GM23338 (cell line): ENCODE measurements around the gene STARD3. TPM values are rescaled to one million over a fixed set of nuclear protein-coding genes. Genes with fewer than 3 reads are reported as not detected.

Source experiments
- ATAC-seq: fragments of 200-7000 bp; cut with Tn5 transposase; 3 replicates; pipeline ENCODE4 v1.9.1; 2020
- DNase-seq: peaks from one replicate; pipeline ENCODE4 v3.0.0-alpha.2; 2015; ENCODE audit warnings: low spot score
- H2AFZ ChIP-seq: fragments of 200-600 bp; sonication (generic); 2 replicates; pipeline ENCODE4 v1.8.0; 2016; ENCODE audit warnings: antibody characterized with exemption, mild to moderate bottlenecking, moderate library complexity
- H3F3A ChIP-seq: fragments of 200-600 bp; sonication (generic); replicated peaks from 2 replicates; pipeline ENCODE4 v1.8.0; 2017; ENCODE audit warnings: antibody characterized with exemption, mixed run types, low read depth
- H3K27ac ChIP-seq: fragments of 200-600 bp; sonication (generic); 2 replicates; pipeline ENCODE4 v1.6.1; 2016; ENCODE audit warnings: low read depth
- H3K27me3 ChIP-seq: fragments of 200-600 bp; sonication (generic); 2 replicates; pipeline ENCODE4 v1.8.0; 2016; ENCODE audit warnings: mild to moderate bottlenecking, mixed run types, moderate library complexity; ENCODE audit not compliant: insufficient read depth
- H3K36me3 ChIP-seq: fragments of 200-600 bp; sonication (generic); 2 replicates; pipeline ENCODE4 v1.8.0; 2016; ENCODE audit warnings: mild to moderate bottlenecking; ENCODE audit not compliant: insufficient read depth
- H3K4me1 ChIP-seq: fragments of 200-600 bp; sonication (generic); 2 replicates; pipeline ENCODE4 v1.8.0; 2016; ENCODE audit warnings: mild to moderate bottlenecking, moderate library complexity; ENCODE audit not compliant: insufficient read depth
- H3K4me2 ChIP-seq: fragments of 200-600 bp; sonication (generic); 2 replicates; pipeline ENCODE4 v1.7.1; 2017; ENCODE audit warnings: mixed run types
- H3K4me3 ChIP-seq: fragments of 200-600 bp; sonication (generic); 2 replicates; pipeline ENCODE4 v1.6.1; 2016; ENCODE audit warnings: mixed run types
- H3K79me2 ChIP-seq: fragments of 200-600 bp; sonication (generic); replicated peaks from 2 replicates; pipeline ENCODE4 v1.8.0; 2017; ENCODE audit warnings: mild to moderate bottlenecking; ENCODE audit not compliant: insufficient read depth
- H3K9me2 ChIP-seq: fragments of 200-600 bp; sonication (generic); 2 replicates; pipeline ENCODE4 v1.8.0; 2017; ENCODE audit not compliant: insufficient read depth
- H4K20me1 ChIP-seq: fragments of 200-600 bp; sonication (generic); replicated peaks from 2 replicates; pipeline ENCODE4 v1.8.0; 2017; ENCODE audit warnings: mild to moderate bottlenecking; ENCODE audit not compliant: insufficient read depth
- H3K27ac Mint-ChIP-seq: 2 replicates; pipeline ENCODE4 v1.8.0; 2020; ENCODE audit warnings: inconsistent platforms, mild to moderate bottlenecking, moderate library complexity, mixed read lengths
- H3K27me3 Mint-ChIP-seq: 3 replicates; pipeline ENCODE4 v1.8.0; 2022; ENCODE audit warnings: low read depth, mild to moderate bottlenecking, moderate library complexity, mixed read lengths, inconsistent platforms; ENCODE audit not compliant: insufficient read depth, poor library complexity
- H3K36me3 Mint-ChIP-seq: 3 replicates; pipeline ENCODE4 v1.8.0; 2021; ENCODE audit warnings: low read depth, mild to moderate bottlenecking, inconsistent platforms, moderate library complexity, mixed read lengths
- H3K4me1 Mint-ChIP-seq: 3 replicates; pipeline ENCODE4 v1.8.0; 2020; ENCODE audit warnings: mild to moderate bottlenecking, inconsistent platforms, mixed read lengths
- H3K4me3 Mint-ChIP-seq: 3 replicates; pipeline ENCODE4 v1.8.0; 2021; ENCODE audit warnings: moderate library complexity, mild to moderate bottlenecking, inconsistent platforms, mixed read lengths
- H3K9me3 Mint-ChIP-seq: 3 replicates; pipeline ENCODE4 v1.8.0; 2020; ENCODE audit warnings: moderate library complexity, mild to moderate bottlenecking, inconsistent platforms, mixed read lengths
- CREB1 ChIP-seq: fragments of 250-450 bp; sonication (Bioruptor Pico); IDR thresholded peaks from 2 replicates; pipeline ENCODE4 v1.5.0; 2020; ENCODE audit warnings: low read depth, mild to moderate bottlenecking, moderate library complexity
- CTCF ChIP-seq, 2 experiments: fragments of 200-600 bp in 1 of 2; sonication (generic) in 1 of 2; conservative IDR thresholded peaks; 2 replicates each; pipeline versions ENCODE4 v1.5.1 to v1.6.1; 2016 to 2017; ENCODE audit warnings: antibody characterized with exemption in 2 of 2, low read depth in 2 of 2, mild to moderate bottlenecking in 2 of 2, moderate library complexity in 1 of 2
- EZH2 ChIP-seq: fragments of 200-600 bp; sonication (generic); IDR thresholded peaks from one replicate; pipeline ENCODE4 v1.8.0; 2017; ENCODE audit warnings: antibody characterized with exemption, mild to moderate bottlenecking, low read depth; ENCODE audit not compliant: unreplicated experiment
- EZH2phosphoT487 ChIP-seq: fragments of 200-600 bp; sonication (generic); IDR thresholded peaks from one replicate; pipeline ENCODE4 v1.8.1; 2018; ENCODE audit warnings: antibody characterized with exemption; ENCODE audit not compliant: unreplicated experiment
- JUNB ChIP-seq: IDR thresholded peaks from one replicate; pipeline ENCODE4 v1.6.1; 2016; ENCODE audit warnings: antibody characterized with exemption; ENCODE audit not compliant: unreplicated experiment
- NANOG ChIP-seq: IDR thresholded peaks from 2 replicates; pipeline ENCODE4 v1.6.1; 2016; ENCODE audit warnings: antibody characterized with exemption, borderline replicate concordance
- POLR2AphosphoS5 ChIP-seq: IDR thresholded peaks from 2 replicates; pipeline ENCODE4 v1.6.1; 2016; ENCODE audit warnings: antibody characterized with exemption, low read depth
- REST ChIP-seq: IDR thresholded peaks from one replicate; pipeline ENCODE4 v1.6.1; 2018; ENCODE audit warnings: antibody characterized with exemption; ENCODE audit not compliant: unreplicated experiment
- STAT1 ChIP-seq: IDR thresholded peaks from one replicate; pipeline ENCODE4 v1.6.1; 2016; ENCODE audit warnings: antibody characterized with exemption; ENCODE audit not compliant: unreplicated experiment
- ZNF114 ChIP-seq: fragments of 250-450 bp; sonication (Bioruptor Pico); IDR thresholded peaks from 2 replicates; pipeline ENCODE4 v1.5.0; 2020; ENCODE audit warnings: mild to moderate bottlenecking, moderate library complexity
- ZNF331 ChIP-seq: fragments of 250-450 bp; sonication (Bioruptor Pico); IDR thresholded peaks from 2 replicates; pipeline ENCODE4 v1.5.0; 2020; ENCODE audit warnings: low read depth, mild to moderate bottlenecking, moderate library complexity
- polyA plus RNA-seq: library from polyadenylated mRNA; unstranded; fragments of >200 nt; fragmentation: Nextera tagmentation; extraction: Ambion mirVana; gene quantifications from 2 replicates; pipeline ENCODE4 v1.2.1, GENCODE V29; 2016
- total RNA-seq: library from RNA; depleted of rRNA; stranded (reverse); fragments of >200 nt; shearing (Covaris generic); gene quantifications from 2 replicates; pipeline ENCODE4 v1.2.3, GENCODE V29; 2014
- TF ChIP-seq, protein P1 (sequence below): IDR thresholded peaks from 2 replicates; pipeline ENCODE4 v1.6.1; 2016; ENCODE audit warnings: antibody characterized with exemption
- TF ChIP-seq, protein P2 (sequence below): fragments of 250-450 bp; sonication (Bioruptor Pico); IDR thresholded peaks from 2 replicates; pipeline ENCODE4 v1.5.0; 2020; ENCODE audit warnings: mild to moderate bottlenecking, moderate library complexity

Gene STARD3
- total and polyA plus RNA-seq, 2 experiments from 2014 or later: 26.4 to 53.3 TPM

DNA sequence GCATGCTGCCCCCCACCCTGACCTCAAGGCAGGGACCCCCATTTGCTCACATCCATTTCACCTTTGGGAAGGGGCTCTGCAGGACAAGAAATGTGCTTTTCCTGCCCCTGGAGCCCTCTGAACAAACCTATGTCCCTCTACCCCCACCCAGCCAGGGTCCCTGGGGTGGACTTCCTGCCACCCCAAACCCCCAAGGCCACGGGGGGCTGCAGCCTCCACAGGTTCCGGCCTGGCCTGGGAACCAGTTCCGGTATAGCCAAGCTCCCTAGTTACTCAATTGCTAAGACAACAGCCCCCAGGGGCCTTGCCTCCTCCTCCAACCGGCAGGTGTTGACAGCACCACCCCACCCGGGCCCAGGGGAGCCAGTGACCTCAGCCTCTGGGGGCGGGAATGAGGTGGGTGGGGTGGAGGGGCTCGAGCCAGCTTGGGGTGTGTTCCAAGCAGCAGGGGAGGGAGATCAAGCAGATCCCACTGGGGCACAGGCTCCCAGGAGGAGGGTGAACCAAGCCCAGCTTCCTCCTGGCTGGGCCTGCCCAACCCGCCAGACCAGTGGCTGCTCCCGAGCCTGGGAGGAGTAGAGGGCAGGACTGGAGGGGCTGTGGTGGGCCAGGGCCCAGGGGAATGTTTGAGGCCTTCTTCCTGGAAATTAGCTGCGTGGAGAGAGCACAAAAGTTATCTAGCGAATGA lies 37.9 kb downstream of the STARD3 start:
- Histone ChIP-seq H3K4me1 (0 out of 2 replicates have a peak, but pooled peaks cover 5% of the 10 kb centered on the region), H3K79me2 (no peaks in the 10 kb centered on the region), H3K27me3 (no peaks in the 10 kb centered on the region), H3F3A (no peaks in the 10 kb centered on the region), H3K9me2 (no peaks in the 10 kb centered on the region), H3K36me3 (no peaks in the 10 kb centered on the region), H3K4me2 (no peak overlapping the region), H4K20me1 (no peaks in the 10 kb centered on the region), H3K27ac (peak overlapping the region; percentile 50; the same call in 1 of the 2 replicates), H2AFZ (no peak overlapping the region), H3K4me3 (no peak overlapping the region)
- Mint-ChIP-seq H3K9me3 (no peaks in the 10 kb centered on the region), H3K4me3 (no peak overlapping the region), H3K36me3 (peaks cover 5% of the 10 kb centered on the region; the same call in 1 of the 3 replicates), H3K27me3 (peaks cover 35% of the 10 kb centered on the region), H3K4me1 (peaks cover 30% of the 10 kb centered on the region), H3K27ac (no peak overlapping the region)
- TF ChIP-seq JUNB: no peak
- TF ChIP-seq STAT1: no peak
- TF ChIP-seq, protein P1, sequence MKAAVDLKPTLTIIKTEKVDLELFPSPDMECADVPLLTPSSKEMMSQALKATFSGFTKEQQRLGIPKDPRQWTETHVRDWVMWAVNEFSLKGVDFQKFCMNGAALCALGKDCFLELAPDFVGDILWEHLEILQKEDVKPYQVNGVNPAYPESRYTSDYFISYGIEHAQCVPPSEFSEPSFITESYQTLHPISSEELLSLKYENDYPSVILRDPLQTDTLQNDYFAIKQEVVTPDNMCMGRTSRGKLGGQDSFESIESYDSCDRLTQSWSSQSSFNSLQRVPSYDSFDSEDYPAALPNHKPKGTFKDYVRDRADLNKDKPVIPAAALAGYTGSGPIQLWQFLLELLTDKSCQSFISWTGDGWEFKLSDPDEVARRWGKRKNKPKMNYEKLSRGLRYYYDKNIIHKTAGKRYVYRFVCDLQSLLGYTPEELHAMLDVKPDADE: no peak
- no peak for TF ChIP-seq ZNF114 (CRISPR knock-in tag)
- TF ChIP-seq CTCF (conservative IDR thresholded peaks at IDR 0.05; ENCODE audit: low read depth in 2 of 2): no peak
- TF ChIP-seq EZH2phosphoT487: no peak
- no peak for TF ChIP-seq POLR2AphosphoS5
- TF ChIP-seq, protein P2, sequence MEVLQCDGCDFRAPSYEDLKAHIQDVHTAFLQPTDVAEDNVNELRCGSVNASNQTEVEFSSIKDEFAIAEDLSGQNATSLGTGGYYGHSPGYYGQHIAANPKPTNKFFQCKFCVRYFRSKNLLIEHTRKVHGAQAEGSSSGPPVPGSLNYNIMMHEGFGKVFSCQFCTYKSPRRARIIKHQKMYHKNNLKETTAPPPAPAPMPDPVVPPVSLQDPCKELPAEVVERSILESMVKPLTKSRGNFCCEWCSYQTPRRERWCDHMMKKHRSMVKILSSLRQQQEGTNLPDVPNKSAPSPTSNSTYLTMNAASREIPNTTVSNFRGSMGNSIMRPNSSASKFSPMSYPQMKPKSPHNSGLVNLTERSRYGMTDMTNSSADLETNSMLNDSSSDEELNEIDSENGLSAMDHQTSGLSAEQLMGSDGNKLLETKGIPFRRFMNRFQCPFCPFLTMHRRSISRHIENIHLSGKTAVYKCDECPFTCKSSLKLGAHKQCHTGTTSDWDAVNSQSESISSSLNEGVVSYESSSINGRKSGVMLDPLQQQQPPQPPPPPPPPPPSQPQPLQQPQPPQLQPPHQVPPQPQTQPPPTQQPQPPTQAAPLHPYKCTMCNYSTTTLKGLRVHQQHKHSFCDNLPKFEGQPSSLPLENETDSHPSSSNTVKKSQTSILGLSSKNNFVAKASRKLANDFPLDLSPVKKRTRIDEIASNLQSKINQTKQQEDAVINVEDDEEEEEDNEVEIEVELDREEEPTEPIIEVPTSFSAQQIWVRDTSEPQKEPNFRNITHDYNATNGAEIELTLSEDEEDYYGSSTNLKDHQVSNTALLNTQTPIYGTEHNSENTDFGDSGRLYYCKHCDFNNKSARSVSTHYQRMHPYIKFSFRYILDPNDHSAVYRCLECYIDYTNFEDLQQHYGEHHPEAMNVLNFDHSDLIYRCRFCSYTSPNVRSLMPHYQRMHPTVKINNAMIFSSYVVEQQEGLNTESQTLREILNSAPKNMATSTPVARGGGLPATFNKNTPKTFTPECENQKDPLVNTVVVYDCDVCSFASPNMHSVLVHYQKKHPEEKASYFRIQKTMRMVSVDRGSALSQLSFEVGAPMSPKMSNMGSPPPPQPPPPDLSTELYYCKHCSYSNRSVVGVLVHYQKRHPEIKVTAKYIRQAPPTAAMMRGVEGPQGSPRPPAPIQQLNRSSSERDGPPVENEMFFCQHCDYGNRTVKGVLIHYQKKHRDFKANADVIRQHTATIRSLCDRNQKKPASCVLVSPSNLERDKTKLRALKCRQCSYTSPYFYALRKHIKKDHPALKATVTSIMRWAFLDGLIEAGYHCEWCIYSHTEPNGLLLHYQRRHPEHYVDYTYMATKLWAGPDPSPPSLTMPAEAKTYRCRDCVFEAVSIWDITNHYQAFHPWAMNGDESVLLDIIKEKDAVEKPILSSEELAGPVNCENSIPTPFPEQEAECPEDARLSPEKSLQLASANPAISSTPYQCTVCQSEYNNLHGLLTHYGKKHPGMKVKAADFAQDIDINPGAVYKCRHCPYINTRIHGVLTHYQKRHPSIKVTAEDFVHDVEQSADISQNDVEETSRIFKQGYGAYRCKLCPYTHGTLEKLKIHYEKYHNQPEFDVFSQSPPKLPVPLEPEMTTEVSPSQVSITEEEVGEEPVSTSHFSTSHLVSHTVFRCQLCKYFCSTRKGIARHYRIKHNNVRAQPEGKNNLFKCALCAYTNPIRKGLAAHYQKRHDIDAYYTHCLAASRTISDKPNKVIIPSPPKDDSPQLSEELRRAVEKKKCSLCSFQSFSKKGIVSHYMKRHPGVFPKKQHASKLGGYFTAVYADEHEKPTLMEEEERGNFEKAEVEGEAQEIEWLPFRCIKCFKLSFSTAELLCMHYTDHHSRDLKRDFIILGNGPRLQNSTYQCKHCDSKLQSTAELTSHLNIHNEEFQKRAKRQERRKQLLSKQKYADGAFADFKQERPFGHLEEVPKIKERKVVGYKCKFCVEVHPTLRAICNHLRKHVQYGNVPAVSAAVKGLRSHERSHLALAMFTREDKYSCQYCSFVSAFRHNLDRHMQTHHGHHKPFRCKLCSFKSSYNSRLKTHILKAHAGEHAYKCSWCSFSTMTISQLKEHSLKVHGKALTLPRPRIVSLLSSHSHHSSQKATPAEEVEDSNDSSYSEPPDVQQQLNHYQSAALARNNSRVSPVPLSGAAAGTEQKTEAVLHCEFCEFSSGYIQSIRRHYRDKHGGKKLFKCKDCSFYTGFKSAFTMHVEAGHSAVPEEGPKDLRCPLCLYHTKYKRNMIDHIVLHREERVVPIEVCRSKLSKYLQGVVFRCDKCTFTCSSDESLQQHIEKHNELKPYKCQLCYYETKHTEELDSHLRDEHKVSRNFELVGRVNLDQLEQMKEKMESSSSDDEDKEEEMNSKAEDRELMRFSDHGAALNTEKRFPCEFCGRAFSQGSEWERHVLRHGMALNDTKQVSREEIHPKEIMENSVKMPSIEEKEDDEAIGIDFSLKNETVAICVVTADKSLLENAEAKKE (CRISPR knock-in tag): no peak
- no peak for TF ChIP-seq ZNF331 (CRISPR knock-in tag)
- no peak for TF ChIP-seq EZH2
- no peak for TF ChIP-seq CREB1 (CRISPR knock-in tag)
- no peak for TF ChIP-seq REST
- TF ChIP-seq NANOG: no peak
- ATAC-seq (peak; percentile 45), DNase-seq (no peak)
